NCI-H128 (cell line): ENCODE data around the gene CC2D1A.
"Not testable (repeated sequence)": the region's sequence is repeated elsewhere in the genome, so short reads cannot be mapped to it uniquely, and the experiment has no call there.

Experiments
- DNase-seq: peaks from one replicate; lab custom pipeline; 2025; ENCODE audit not compliant: unreplicated experiment; lab: John Stamatoyannopoulos, UW

Gene CC2D1A

GRCh38 chr19:13906521-13906904, 512 bp downstream of the CC2D1A start:
- DNase-seq: no peak

- no peak for DNase-seq
Observed at GRCh38 chr19:13906910-13907309, 909 bp downstream of the CC2D1A start.

- no peak for DNase-seq
Observed at GRCh38 chr19:13908674-13909073, 2.7 kb downstream of the CC2D1A start.

DNA sequence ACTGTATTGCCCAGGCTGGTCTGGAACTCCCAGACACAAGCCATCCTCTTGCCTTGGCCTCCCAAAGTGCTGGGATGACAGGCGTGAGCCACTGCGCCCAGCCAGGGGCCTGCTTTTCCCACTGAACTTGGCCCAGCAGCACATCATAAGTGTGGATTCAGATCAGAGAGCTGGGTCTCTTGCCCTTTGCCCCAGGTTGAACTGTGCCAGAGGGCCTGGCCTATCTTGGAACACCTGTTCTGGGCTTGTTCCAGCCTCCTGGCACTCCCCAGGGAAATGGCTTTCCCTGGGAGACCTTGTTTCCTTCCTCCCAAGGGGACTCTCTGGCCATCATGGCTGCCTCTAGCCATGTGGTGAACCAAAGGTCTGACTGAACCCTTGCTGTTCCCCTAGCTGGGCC, 3.4 kb downstream of the CC2D1A start:
- DNase-seq: no peak

GRCh38 chr19:13913352-13913751, 7.4 kb downstream of the CC2D1A start:
- no peak for DNase-seq

DNA sequence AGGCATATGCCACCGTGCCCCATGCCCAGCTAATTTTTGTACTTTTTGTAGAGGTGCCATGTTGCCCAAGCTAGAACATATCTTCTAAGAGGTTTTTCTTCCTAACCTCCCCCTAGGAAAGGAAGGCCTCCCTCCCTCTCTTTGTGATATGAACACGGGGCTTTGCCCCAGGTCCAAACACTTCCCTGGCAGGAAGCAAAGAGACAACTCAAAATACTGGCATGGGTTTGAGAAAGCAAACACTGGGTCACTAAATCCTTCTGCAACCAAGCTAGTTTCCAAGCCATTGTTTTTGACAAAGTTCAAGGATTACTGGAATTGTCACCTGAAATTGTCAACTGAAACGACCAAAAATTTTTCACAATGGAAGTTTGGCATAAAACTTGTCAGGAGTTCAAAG, 8.8 kb downstream of the CC2D1A start:
- DNase-seq: no peak

- no peak for DNase-seq
Observed at GRCh38 chr19:13917888-13918406, 11.9 kb downstream of the CC2D1A start.

GRCh38 chr19:13918726-13919411, 12.9 kb downstream of the CC2D1A start:
- DNase-seq: no peak

GRCh38 chr19:13920524-13920923, 14.5 kb downstream of the CC2D1A start:
- no peak for DNase-seq

DNA sequence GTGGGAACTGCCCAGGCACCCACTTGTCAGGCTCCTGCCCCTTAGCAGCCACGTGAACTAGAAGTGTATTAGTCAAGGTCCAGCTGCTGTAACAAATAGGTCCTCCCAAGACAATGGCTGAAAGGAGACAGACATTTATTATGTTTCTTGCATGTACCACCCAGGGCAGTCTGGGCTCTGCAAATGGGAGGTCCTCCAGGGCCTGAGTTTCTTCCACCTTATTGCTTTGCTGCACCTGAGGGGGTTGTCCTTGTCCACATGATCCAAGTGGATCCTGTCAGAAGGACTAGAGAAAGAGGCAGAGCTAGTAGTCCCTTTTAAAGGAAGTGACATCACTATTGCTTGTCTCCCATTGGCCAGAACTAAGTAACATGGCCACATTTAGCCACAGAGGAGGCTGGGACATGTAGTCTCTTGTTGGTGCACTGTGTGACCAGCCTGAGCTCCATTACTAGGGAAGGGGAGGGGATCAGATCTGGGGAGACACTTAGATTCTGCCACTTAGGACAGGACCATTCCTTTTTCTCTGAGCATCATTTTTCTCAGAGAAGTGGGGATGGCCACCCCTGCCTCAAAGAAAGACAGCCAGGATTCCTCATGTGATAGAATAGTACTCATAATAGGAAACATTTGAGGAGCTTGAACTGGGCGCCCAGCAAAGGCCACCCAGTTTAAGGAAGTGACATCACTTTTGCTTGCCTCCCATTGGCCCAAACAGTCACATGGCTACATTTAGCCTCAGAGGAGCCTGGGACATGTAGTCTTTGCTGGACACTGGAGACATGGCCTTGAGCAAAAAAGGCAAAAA, 15.1 kb downstream of the CC2D1A start:
- no peak for DNase-seq

GRCh38 chr19:13922118-13922517, 16.1 kb downstream of the CC2D1A start:
- not testable (repeated sequence) for DNase-seq

GRCh38 chr19:13923194-13923987, 17.4 kb downstream of the CC2D1A start:
- no peak for DNase-seq

GRCh38 chr19:13926010-13926409, 20.0 kb downstream of the CC2D1A start:
- DNase-seq: no peak

DNA sequence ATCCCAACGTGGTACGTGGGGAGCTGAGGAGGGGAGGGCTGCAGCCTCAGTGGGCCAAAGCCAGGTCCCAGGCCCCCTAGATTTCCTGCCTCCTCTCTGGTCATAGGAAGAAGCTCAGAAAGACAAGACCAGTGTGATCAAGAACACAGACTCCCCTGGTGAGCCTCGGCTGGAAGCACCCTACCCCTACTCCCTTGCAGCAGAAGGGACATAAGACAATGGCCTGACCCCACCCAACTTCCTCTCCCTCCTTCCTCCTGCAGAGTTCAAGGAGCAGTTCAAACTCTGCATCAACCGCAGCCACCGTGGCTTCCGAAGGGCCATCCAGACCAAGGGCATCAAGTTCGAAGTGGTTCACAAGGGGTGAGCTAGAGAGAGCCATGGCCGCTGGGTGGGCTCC, 20.7 kb downstream of the CC2D1A start:
- no peak for DNase-seq

- DNase-seq: no peak
Observed at GRCh38 chr19:13929340-13929739, 23.3 kb downstream of the CC2D1A start.

DNA sequence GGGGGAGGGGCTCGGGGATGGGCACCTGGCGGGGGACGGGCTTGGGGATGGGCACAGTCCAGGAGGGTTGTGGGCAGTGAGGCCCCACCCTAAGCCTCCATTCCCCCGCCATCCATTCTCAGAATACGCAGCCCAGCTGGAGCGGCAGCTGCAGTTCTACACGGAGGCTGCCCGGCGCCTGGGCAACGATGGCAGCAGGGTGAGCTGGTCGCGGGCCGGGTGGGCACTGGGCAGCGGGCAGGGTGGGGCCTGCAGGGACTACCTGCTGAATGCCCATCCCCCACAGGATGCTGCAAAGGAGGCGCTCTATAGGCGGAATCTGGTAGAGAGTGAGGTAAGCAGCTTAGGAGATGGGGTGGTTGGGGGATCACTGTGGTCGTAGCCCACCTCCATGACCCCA, 24.0 kb downstream of the CC2D1A start:
- DNase-seq: no peak

- DNase-seq: no peak
Observed at GRCh38 chr19:13930402-13930801, 24.4 kb downstream of the CC2D1A start.

GRCh38 chr19:13931391-13932148, 25.6 kb downstream of the CC2D1A start:
- no peak for DNase-seq

GRCh38 chr19:13932149-13932637, 26.2 kb downstream of the CC2D1A start:
- DNase-seq: no peak

DNA sequence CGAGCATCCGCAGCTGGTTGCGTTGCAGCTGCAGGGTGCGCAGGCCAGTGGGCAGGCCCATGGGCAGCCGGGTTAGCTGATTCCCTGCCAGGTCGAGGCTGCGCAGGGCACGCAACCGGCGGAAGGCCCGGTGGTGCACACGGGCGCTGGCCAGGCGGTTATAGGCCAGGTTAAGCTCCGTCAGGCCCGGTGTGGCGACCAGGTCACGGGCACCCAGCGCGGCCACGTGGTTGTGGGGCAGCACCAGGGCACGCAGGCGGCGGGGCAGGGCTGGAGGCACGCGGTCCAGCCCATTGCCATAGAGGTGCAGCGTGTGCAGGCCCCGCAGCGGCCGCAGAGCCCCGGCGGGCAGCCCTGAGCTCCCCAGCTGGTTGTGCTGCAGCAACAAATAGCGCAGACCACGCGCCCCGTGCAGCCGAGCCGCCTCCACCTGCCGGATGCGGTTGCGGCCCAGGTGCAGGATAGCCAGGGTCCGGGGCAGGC, 27.0 kb downstream of the CC2D1A start:
- DNase-seq: no peak

- no peak for DNase-seq
Observed at GRCh38 chr19:13934785-13935109, 28.7 kb downstream of the CC2D1A start.
